Measurements from ENCODE around the gene FBLN1. TPM values are rescaled to one million over a fixed set of nuclear protein-coding genes. Genes with fewer than 3 reads are reported as not detected.

The FBLN1 gene
- total and polyA plus RNA-seq, 12 donors, result 31.3 to 126 (median 51.0) TPM

- no peak for ATAC-seq
- 75 to 77% methylated on average over 22 of the region's 22 CpGs for WGBS, 2 donors
- no peak overlapping the region for H3K27ac ChIP-seq
- H3K4me3 ChIP-seq, result no peak overlapping the region
- intact Hi-C loops (cut with DNase I), result loop anchor here in 1 of 10 donors (5.0 kb wide), 1 partner anchor 99 kb away; no protein-coding TSS in a partner anchor
- H3K9me3 ChIP-seq, result no peaks in the 10 kb centered on the region
- peaks cover 0 to 72% (median 35%) of the 10 kb centered on the region in 7 donors for H3K27me3 ChIP-seq
- no peaks in the 10 kb centered on the region for H3K36me3 ChIP-seq
- no peak for DNase-seq
- H3K4me1 ChIP-seq, result no peaks in the 10 kb centered on the region
- no peak for TF ChIP-seq CTCF (IDR thresholded peaks at IDR 0.05)
Measured at GRCh38 chr22:45626198-45626651, 123.5 kb downstream of the FBLN1 start.

DNA sequence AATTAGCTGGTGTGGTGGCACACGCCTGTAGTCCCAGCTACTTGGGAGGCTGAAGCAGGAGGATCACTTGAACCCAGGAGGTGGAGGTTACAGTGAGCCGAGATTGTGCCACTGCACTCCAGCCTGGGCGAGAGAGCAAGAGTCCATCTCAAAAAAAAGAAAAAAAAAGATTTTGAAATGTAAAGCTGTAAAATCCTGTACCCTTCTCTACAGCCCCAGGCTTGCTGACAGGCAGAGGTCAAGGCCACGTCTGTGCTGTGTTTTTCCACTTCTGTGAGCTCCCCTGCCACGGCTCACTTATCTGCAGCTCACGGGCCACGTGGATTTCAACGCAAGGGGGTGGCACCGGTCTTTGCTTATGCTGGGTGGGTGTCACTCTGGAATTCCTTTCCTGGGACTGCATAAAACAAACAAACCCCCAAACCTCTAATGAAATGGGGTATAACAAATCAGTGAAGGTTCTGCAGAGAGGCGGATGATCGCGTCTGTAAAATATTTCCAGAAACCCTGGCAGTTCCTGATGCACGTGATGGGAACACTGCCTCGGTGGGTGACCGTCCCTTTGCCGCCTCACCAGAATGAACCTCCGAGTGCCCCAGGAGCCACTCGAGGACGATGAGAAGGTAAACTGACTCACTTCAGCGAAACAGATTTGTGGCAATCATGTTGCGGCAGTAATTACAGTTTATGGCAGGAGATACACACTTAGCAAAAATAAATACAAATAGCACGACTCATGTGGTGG, 125.0 kb downstream of the FBLN1 start:
- H3K27me3 ChIP-seq, result peaks cover 0 to 80% (median 46%) of the 10 kb centered on the region in 7 donors
- H3K9me3 ChIP-seq, result no peaks in the 10 kb centered on the region
- H3K27ac ChIP-seq, result no peak overlapping the region
- no peaks in the 10 kb centered on the region for H3K36me3 ChIP-seq
- DNase-seq (no peak), ATAC-seq (no peak)
- intact Hi-C loops (cut with DNase I), result loop anchor here in 1 of 10 donors (5.0 kb wide), 1 partner anchor 100 kb away; no protein-coding TSS in a partner anchor
- no peak for TF ChIP-seq CTCF (IDR thresholded peaks at IDR 0.05)
- 77 to 79% methylated on average over 22 of the region's 22 CpGs for WGBS, 2 donors
- H3K4me3 ChIP-seq, result no peak overlapping the region
- H3K4me1 ChIP-seq, result peaks cover 0 to 3% (median 0%) of the 10 kb centered on the region in 9 donors

DNA sequence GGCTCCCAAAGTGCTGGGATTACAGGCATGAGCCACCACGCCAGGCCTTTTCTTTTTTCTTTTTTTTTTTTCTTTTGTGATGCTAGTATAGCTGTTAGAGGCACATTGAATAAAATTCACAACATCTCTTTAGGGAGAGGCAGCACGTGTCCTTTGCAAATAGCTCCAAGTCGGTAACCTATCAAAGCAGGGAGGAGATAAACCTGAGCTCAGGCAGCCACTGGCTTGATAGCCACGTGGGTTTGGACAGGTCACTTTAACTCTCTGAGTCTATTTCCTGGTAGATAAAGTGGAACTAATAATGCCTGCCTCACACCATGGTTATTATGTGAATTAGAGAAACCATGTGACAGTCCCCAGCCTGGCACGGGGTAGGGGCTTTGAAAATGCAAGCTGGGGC, 125.8 kb downstream of the FBLN1 start:
- no peak overlapping the region for H3K4me3 ChIP-seq
- H3K27ac ChIP-seq, result no peak overlapping the region
- no peak for TF ChIP-seq CTCF (IDR thresholded peaks at IDR 0.05)
- WGBS, 2 donors, result 51 to 59% methylated on average over 5 of the region's 5 CpGs
- H3K27me3 ChIP-seq, result peaks cover 0 to 80% (median 54%) of the 10 kb centered on the region in 7 donors
- H3K9me3 ChIP-seq, result no peaks in the 10 kb centered on the region
- intact Hi-C loops (cut with DNase I), result loop anchor here in 1 of 10 donors (5.0 kb wide), 1 partner anchor 101 kb away; no protein-coding TSS in a partner anchor
- H3K36me3 ChIP-seq, result no peaks in the 10 kb centered on the region
- DNase-seq (no peak), ATAC-seq (no peak)
- peaks cover 0 to 10% (median 0%) of the 10 kb centered on the region in 9 donors for H3K4me1 ChIP-seq

GRCh38 chr22:45629469-45630089, 126.9 kb downstream of the FBLN1 start:
- intact Hi-C loops (cut with DNase I), result loop anchor here in 1 of 10 donors (5.0 kb wide), 1 partner anchor 102 kb away; no protein-coding TSS in a partner anchor
- Histone ChIP-seq H3K4me1 (peaks cover 0 to 10% (median 0%) of the 10 kb centered on the region in 9 donors), H3K9me3 (no peaks in the 10 kb centered on the region), H3K27me3 (peaks cover 0 to 79% (median 55%) of the 10 kb centered on the region in 7 donors), H3K4me3 (no peak overlapping the region), H3K27ac (no peak overlapping the region), H3K36me3 (no peaks in the 10 kb centered on the region)
- TF ChIP-seq CTCF (IDR thresholded peaks at IDR 0.05), result no peak
- ATAC-seq (no peak), DNase-seq (no peak)
- WGBS, 2 donors, result 44 to 47% methylated on average over 15 of the region's 15 CpGs

Measured in heart right ventricle (tissue), 16 donors.